HEK293T (cell line): ENCODE measurements around the gene AQP12A.

Experiments
- BHLHE40 ChIP-seq: fragments of 450-650 bp; IDR thresholded peaks from 2 replicates; pipeline ENCODE4 v1.6.1; 2016; ENCODE audit warnings: mild to moderate bottlenecking, moderate library complexity, borderline replicate concordance
- SP1 ChIP-seq: fragments of 450-650 bp; IDR thresholded peaks from 2 replicates; pipeline ENCODE4 v1.6.1; 2017
- ZNF384 ChIP-seq: fragments of 450-650 bp; IDR thresholded peaks from 2 replicates; pipeline ENCODE4 v1.6.1; 2016

DNA sequence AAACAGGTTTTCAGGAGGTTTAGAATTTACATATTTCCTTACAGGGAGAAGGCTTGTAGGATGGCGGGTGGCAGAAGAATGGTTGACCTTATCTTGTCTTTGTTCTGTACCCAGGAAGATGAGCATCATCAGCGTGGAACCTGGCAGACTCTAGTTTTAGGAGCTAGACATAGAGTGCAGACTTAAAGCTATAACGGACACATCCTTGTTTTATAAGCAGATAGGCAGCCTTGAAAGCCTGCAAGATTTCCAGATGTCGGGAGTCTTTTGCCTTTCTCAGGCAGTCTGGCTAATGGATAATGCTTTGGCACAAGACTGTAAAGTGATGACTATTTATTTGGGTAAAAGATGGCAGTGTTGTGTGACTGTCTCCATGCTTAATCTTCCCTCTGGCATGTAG is 20.7 kb upstream of the AQP12A start:
- TF ChIP-seq BHLHE40 (no peak), SP1 (no peak), ZNF384 (no peak)
